PC-3 (cell line): ENCODE data around the gene OR51T1.

ENCODE experiments used
- CTCF ChIP-seq: fragments of 300-600 bp; sonication (generic); conservative IDR thresholded peaks from 2 replicates; pipeline ENCODE4 v1.5.1; 2017; ENCODE audit warnings: antibody characterized with exemption, low read depth, mild to moderate bottlenecking, low read length
- EZH2 ChIP-seq: fragments of 300-600 bp; sonication (generic); IDR thresholded peaks from one replicate; pipeline ENCODE4 v1.6.1; 2017; ENCODE audit warnings: antibody characterized with exemption, mild to moderate bottlenecking, low read length; ENCODE audit not compliant: unreplicated experiment

GRCh38 chr11:4881188-4881587 lies 512 bp upstream of the OR51T1 start:
- TF ChIP-seq CTCF: no peak
- no peak for TF ChIP-seq EZH2
